Stimulated activated CD4-positive, alpha-beta T cell treated with anti-CD3 and anti-CD28 coated beads, Interleukin-2, amount 100 ng/mL, for 4 hours (primary cell): ENCODE results near the gene SOX15.

Source experiments
- DNase-seq: peaks from one replicate; pipeline ENCODE4 v3.0.0-alpha.2; 2020; ENCODE audit warnings: low read depth

SOX15 gene

DNA sequence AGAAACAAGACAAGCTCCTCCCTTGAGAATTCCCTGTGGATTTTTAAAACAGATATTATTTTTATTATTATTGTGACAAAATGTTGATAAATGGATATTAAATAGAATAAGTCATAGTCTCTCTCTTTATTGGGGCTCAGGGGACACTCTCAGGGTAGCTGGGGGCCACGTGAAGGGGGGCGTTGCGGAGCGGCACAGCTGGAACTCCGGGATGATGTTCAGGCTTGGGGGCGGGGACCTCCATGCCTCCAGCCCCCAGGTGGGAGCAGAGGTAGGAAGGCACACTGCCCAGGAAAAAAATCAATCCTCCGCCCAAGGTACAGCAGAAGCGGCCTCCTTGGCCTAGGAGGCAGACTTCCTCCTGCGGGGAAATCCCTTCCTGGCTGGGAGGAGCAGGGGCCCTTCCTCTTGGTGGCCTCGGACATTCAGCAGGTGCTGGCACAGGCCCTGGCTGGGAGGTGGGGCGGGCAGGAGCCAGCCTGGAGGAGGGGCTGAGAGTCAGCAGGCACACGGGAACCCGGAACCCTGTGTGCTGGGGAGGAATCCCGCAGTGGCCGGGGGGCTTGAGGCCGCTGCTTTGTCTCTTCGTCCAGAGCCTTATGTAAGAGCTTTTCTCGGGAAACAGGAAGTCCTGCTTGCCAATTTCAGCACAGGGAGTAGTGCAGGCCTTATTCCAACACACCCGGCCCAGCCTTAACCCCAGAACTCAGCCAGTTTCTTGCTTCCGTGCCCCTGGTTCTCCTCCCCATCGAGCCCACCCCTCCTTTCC lies 31.9 kb downstream of the SOX15 start:
- DNase-seq, result no peak

DNA sequence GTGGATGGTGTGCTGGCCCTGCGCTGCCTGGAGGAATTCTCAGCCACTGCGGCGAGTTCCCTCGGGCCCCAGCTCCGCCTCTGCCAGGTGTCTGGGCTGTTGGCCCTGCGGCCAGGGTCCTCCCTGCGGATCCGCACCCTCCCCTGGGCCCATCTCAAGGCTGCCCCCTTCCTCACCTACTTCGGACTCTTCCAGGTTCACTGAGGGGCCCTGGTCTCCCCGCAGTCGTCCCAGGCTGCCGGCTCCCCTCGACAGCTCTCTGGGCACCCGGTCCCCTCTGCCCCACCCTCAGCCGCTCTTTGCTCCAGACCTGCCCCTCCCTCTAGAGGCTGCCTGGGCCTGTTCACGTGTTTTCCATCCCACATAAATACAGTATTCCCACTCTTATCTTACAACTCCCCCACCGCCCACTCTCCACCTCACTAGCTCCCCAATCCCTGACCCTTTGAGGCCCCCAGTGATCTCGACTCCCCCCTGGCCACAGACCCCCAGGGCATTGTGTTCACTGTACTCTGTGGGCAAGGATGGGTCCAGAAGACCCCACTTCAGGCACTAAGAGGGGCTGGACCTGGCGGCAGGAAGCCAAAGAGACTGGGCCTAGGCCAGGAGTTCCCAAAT lies 32.6 kb downstream of the SOX15 start:
- DNase-seq, result no peak

DNA sequence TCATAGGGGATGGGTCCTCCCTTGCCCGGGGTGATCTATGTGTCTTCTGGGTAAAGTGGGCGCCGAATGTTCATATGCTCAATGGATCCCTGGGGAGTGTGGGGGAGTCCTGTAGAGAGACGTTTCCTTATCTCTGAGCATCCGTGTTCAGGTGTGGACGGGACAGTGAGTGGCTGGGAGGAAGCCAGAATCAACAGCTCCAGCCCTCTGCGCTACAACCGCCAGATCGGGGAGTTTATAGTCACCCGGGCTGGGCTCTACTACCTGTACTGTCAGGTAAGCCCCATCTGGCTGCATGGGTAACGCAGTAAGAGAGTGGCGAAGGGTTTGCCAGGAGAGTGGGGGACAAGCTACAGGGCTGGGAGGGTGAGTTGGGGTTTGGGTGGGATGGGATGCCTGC lies 33.3 kb downstream of the SOX15 start:
- DNase-seq, result no peak

DNA sequence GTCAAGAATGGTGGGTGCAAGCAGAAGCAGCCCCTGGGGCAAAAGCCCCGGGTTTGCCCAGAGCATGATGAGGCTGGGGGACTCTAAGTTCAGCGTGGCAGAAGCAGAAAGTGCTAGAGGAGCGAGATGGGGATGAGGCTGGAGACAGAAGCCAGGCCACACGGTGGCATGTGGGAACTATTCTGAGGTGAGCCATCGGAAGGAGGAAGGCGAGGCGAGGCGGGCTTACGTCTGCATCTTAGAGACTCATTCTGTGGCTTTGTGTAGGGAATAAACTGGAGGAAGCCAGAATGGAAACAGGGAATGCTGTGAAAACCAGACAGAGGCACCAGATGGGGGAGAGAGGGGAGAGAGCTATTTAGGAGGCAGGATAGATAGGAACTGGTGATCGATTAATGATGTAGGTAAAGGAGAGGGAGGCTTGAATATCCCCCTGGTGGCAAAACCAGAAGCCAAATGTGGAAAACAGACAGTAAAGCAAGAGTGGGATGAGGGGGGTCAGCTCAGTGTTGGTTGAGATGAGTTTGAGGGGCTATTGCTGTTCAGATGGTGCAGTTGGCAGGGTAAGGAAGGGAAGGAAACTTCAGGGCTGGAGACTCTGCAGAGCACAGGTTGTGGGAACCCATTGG lies 34.5 kb downstream of the SOX15 start:
- no peak for DNase-seq

DNA sequence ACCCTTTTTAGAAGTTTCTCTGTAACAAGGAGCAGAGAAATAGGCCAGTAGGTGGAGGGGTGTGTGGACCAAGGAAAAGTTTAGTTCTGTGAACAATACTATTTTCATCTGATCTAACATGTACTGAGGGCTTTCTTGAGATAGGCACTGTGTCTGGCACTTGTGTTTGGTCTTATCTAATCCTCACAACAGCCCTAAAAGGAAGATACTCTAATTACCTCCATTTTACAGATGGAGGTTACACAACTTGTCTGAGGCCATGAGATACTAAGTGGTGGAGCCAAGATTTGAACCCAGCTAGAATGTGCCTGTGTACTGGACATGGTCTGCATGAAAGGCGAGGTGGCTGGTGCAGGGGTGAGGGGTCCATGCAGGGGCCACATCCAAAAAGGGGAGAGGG lies 36.5 kb downstream of the SOX15 start:
- DNase-seq, result no peak

DNA sequence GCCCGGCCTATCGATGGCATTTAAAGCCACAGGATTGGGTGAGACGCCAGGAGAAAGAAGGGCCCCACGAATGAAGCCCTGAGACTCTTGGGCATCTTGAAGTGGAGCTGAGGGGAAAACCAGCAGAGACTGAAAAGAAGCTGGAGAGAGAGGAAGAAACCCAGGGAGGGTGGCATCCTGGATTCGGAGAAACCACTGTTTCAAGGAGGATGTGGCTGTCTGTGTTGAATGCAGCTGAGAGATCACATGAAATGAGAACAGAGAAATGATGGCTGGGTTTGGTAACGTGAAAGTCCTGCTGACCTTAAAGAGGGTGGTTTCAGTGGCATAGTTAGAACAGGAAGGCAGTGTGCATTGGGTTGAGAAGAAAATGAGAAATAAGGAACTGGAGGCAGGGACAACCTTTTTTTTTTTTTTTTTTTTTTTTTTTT lies 37.3 kb downstream of the SOX15 start:
- no peak for DNase-seq

DNA sequence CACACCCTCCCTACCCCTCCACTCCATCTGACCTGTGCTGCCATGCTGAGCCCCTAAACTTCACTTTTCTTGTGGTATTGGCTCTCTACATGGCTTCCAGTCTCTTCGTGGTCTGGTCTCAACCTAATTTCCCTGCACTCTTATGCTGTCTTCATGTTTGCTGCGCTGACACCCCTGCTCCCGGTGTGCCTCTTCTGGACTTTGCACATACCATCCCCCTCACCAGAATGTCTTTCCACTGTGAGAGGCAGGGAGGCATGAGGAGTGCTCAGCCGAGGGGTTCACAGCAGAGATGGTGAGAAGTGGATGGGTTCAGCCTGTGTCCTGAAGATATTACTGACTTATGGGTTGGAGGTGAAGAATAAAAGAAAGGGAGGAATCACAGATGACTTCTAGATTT lies 38.5 kb downstream of the SOX15 start:
- DNase-seq, result no peak

DNA sequence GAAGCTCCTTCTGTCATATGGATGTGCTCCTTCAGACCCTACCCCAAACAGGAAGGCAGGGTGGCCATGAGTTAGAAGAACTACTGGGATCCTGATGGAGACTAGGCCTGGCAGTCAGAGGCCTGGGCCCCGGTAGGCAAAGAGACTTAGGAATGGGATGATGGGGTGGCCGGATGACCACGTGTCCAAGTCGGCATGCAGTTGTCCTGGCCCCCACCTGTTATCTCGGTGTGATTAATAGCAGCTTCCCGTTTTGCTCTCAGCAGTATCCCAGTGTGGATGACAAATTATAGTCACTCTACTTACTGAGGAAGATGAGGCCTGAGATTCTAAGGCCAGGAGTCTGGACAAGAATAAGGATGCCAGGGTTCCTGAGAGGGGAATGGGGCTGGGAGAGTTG lies 39.5 kb downstream of the SOX15 start:
- no peak for DNase-seq

DNA sequence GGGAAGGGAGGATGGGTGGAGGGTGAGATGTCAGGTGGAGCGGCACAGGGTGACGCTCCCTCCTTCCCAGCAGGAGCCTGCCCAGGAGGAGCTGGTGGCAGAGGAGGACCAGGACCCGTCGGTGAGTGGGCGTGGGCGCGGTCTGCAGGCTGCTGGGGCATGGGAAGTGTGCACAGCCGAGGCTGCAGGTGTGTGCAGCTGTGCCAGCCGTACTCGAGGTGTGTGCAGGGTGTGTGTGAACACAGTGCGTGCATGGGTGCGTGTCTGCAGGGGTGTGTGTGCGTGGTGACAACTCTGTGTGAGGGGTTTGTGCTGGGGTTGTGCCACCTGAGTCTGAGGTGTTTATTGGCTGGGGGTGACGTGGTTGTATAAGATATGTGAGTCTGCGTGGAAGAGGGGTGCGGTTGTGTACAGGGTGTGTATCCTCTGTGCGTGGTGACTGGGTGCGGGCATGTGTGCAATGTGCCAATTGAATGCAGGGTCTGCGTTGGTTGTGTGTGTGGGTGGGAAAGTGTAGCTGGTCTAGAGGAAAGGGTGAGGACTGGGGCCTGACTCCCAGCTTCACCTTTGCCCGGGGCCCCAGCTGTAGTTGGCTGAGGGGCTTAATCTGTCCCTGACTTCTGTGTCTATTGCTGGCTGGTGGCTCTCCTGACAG lies 40.4 kb downstream of the SOX15 start:
- peak; percentile 24 for DNase-seq

DNA sequence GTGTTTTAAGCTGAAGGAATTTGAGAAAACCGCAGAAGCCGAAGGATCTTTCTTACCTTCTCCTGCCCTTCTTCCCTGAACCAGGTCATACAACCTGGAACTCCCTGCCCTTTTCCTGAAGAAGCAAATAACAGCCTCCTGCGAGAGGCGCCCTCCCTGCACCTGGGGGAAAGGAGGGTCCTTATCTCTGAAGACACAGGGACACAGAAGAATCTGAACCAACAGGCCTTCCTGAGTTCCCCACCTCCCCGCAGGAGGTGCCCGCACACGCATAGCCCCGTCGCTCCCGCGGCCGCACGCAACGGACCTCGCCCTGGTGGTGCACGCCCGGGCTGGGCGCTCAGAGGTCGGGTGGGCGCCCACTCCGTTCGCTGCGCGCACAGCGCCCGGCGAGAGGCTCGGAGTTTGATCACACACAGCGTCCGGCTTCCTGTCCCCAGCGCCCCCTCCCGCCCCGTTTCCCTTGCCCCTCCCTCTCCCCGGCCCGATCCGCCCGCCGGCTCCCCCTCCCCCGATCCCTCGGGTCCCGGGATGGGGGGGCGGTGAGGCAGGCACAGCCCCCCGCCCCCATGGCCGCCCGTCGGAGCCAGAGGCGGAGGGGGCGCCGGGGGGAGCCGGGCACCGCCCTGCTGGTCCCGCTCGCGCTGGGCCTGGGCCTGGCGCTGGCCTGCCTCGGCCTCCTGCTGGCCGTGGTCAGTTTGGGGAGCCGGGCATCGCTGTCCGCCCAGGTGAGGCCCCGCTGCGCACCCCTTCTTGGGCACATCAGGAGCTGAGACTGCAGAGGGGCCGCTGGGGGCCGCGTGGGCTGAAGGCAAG lies 41.1 kb downstream of the SOX15 start, which contains the start of gene TNFSF12:
Gene TNFSF12, plus strand, starts transcription at position 474 of the 816 bp plus-strand sequence. Its CDS starts 96 bp downstream, at position 570.
- DNase-seq, result peak; percentile 38

DNA sequence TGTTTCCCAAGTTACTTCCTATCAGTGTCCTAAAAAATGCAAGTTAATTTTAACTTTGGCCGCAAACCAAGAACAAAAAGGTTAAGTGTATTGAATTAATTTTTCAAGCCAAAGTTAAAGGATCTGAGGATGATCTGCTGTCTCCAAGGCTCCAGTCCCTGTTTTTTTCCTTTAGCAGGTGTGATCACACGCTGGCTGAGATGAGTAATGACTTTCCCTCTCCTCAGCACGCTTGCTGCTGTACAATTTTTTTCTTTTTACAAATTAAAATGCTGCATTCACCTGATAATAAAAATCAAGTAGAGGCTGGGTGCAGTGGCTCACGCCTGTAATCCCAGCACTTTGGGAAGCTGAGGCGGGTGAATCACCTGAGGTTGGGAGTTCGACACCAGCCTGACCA lies 45.0 kb downstream of the SOX15 start:
- no peak for DNase-seq

DNA sequence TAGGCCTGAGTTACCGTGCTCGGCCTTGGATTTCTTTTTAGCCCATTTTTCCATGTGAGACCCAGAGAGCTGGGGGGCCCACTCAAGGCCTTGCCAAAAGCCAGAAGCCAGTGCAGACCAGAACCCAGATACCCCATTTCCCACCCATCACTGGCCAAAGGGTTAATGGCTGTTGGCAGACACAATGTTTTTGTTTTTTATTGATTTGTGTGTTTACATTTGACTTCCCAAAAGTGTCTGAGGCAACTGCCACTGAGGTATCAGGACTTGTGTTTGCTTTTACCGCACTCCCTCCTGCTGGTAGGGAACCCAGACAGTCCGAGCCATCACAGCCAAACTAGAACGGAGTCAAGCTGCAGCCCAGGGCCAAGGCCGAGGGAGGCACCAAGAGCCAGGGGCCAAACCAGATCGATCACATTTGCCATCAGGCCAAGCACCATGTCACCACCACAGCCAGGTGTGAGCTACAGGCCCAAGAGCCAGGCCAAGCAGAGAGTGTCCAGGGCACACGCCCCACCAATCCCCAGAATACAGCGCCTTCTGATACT lies 48.7 kb downstream of the SOX15 start:
- DNase-seq, result no peak

DNA sequence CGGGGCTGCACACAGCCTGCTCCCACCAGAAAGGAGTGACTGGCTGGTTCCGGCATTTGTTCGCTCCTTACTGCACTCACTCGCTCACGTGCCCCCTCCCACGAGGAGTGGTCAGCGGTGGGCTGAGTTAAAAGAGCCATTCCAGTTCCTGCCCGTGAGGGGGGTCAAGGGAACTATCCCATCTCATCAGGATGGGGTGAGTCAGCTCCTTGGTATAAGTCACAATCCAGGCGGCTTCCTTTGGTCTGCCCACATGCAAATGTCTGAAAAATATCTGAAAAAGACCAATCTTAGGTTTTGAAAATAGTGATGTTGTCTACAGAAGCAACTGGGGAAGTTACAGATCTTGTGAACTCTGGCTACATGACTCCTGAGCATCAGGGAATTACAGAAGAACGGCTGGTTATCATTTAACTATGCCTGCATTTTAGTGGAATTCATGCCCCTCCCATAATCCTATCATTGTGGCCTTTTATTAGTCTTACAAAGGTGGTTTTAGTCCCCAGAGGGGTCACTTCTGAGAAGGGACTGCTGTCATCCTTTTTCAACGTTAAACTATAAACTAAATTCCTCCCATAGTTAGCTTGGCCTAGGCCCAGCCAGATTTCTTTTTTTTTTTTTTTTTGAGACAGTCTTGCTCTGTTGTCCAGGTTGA lies 50.9 kb downstream of the SOX15 start:
- DNase-seq, result no peak
